ENCODE measurements around the gene GGCX. TPM values are rescaled to one million over a fixed set of nuclear protein-coding genes. Genes with fewer than 3 reads are reported as not detected.

The GGCX gene
- total RNA-seq, 1 experiment from 2014 or later, result 66.2 TPM

GRCh38 chr2:85601771-85602475, 40.6 kb upstream of the GGCX start:
- BruUV-seq (replicated peaks), result no TSS peak
- CTCF ChIA-PET, result interaction anchor here (0.7 kb wide), 1 partner anchor 9 kb away, joined by 4 read pairs; no protein-coding TSS in a partner anchor
- H3K27ac Mint-ChIP-seq (ENCODE audit: unreplicated experiment), result peak overlapping the region; percentile 63

GRCh38 chr2:85600951-85601770, 39.9 kb upstream of the GGCX start:
- H3K27ac Mint-ChIP-seq (ENCODE audit: unreplicated experiment), result peak overlapping the region; percentile 63
- peaks cover 71% of the 10 kb centered on the region for H3K36me3 Mint-ChIP-seq (ENCODE audit: insufficient read depth, unreplicated experiment)
- H3K4me3 Mint-ChIP-seq (ENCODE audit: low read depth, unreplicated experiment), result peak overlapping the region; percentile 92
- intact Hi-C loops (cut with micrococcal nuclease; ENCODE audit: unreplicated experiment), result no loop called here
- DNase-seq, result no peak
- TF ChIP-seq CTCF (IDR thresholded peaks at IDR 0.05; ENCODE audit: unreplicated experiment), result no peak
- H3K4me1 Mint-ChIP-seq (ENCODE audit: low read depth, unreplicated experiment), result peaks cover 8% of the 10 kb centered on the region
- TSS peak; percentile 16 for BruUV-seq (replicated peaks)
- CTCF ChIA-PET, result interaction anchor here (0.7 kb wide), 1 partner anchor 8 kb away, joined by 4 read pairs; no protein-coding TSS in a partner anchor
- H3K27me3 Mint-ChIP-seq (ENCODE audit: unreplicated experiment), result no peaks in the 10 kb centered on the region
- H3K9me3 Mint-ChIP-seq (ENCODE audit: low read depth, unreplicated experiment), result no peaks in the 10 kb centered on the region

More at GRCh38 chr2:85601771-85602475, 40.6 kb upstream of the GGCX start:
- intact Hi-C loops (cut with micrococcal nuclease; ENCODE audit: unreplicated experiment), result no loop called here
- Mint-ChIP-seq H3K36me3 (ENCODE audit: insufficient read depth, unreplicated experiment) (peaks cover 68% of the 10 kb centered on the region), H3K9me3 (ENCODE audit: low read depth, unreplicated experiment) (no peaks in the 10 kb centered on the region), H3K4me1 (ENCODE audit: low read depth, unreplicated experiment) (peaks cover 8% of the 10 kb centered on the region), H3K27me3 (ENCODE audit: unreplicated experiment) (no peaks in the 10 kb centered on the region), H3K4me3 (ENCODE audit: low read depth, unreplicated experiment) (peak overlapping the region; percentile 92)
- peak; percentile 60 for DNase-seq
- TF ChIP-seq CTCF (IDR thresholded peaks at IDR 0.05; ENCODE audit: unreplicated experiment), result no peak

- no peak for DNase-seq
- peaks cover 71% of the 10 kb centered on the region for H3K36me3 Mint-ChIP-seq (ENCODE audit: insufficient read depth, unreplicated experiment)
- H3K27ac Mint-ChIP-seq (ENCODE audit: unreplicated experiment), result no peak overlapping the region
- CTCF ChIA-PET, result no interaction called here
- intact Hi-C loops (cut with micrococcal nuclease; ENCODE audit: unreplicated experiment), result no loop called here
- TF ChIP-seq CTCF (IDR thresholded peaks at IDR 0.05; ENCODE audit: unreplicated experiment), result no peak
- no TSS peak for BruUV-seq (replicated peaks)
- no peaks in the 10 kb centered on the region for H3K27me3 Mint-ChIP-seq (ENCODE audit: unreplicated experiment)
- no peaks in the 10 kb centered on the region for H3K9me3 Mint-ChIP-seq (ENCODE audit: low read depth, unreplicated experiment)
- no peak overlapping the region for H3K4me3 Mint-ChIP-seq (ENCODE audit: low read depth, unreplicated experiment)
- H3K4me1 Mint-ChIP-seq (ENCODE audit: low read depth, unreplicated experiment), result peaks cover 8% of the 10 kb centered on the region
These were observed 38.9 kb upstream of the GGCX start for GRCh38 chr2:85600235-85600575.

GRCh38 chr2:85599468-85600234, 38.4 kb upstream of the GGCX start:
- Mint-ChIP-seq H3K27me3 (ENCODE audit: unreplicated experiment) (no peaks in the 10 kb centered on the region), H3K27ac (ENCODE audit: unreplicated experiment) (no peak overlapping the region), H3K4me1 (ENCODE audit: low read depth, unreplicated experiment) (peaks cover 8% of the 10 kb centered on the region), H3K36me3 (ENCODE audit: insufficient read depth, unreplicated experiment) (peaks cover 72% of the 10 kb centered on the region), H3K9me3 (ENCODE audit: low read depth, unreplicated experiment) (no peaks in the 10 kb centered on the region), H3K4me3 (ENCODE audit: low read depth, unreplicated experiment) (no peak overlapping the region)
- no peak for DNase-seq
- CTCF ChIA-PET, result interaction anchor here (0.5 kb wide), 1 partner anchor 15 kb away, joined by 3 read pairs; the partner anchor contains the start of gene VAMP5
- BruUV-seq (replicated peaks), result no TSS peak
- TF ChIP-seq CTCF (IDR thresholded peaks at IDR 0.05; ENCODE audit: unreplicated experiment), result no peak
- intact Hi-C loops (cut with micrococcal nuclease; ENCODE audit: unreplicated experiment), result no loop called here

Measured in Calu3 (cell line).